Karpas-422 (cell line): ENCODE measurements around the gene GLT8D2. TPM values are rescaled to one million over a fixed set of nuclear protein-coding genes. Genes with fewer than 3 reads are reported as not detected.

Source experiments
- DNase-seq: peaks from one replicate; pipeline ENCODE4 v3.0.0-alpha.2; 2015
- H2AFZ ChIP-seq: fragments of 200-600 bp; sonication (generic); 2 replicates; pipeline ENCODE4 v1.6.1; 2014; ENCODE audit warnings: antibody characterized with exemption, low read length, mixed read lengths
- H3K27ac ChIP-seq: fragments of 200-600 bp; sonication (generic); 2 replicates; pipeline ENCODE4 v1.5.1; 2014; ENCODE audit warnings: mild to moderate bottlenecking, low read length, moderate library complexity
- H3K27me3 ChIP-seq: fragments of 200-600 bp; sonication (generic); 2 replicates; pipeline ENCODE4 v1.6.1; 2014; ENCODE audit warnings: low read length, mixed read lengths
- H3K36me3 ChIP-seq: fragments of 200-600 bp; sonication (generic); 2 replicates; pipeline ENCODE4 v1.6.1; 2014; ENCODE audit warnings: low read length, mixed read lengths; ENCODE audit not compliant: insufficient read depth
- H3K4me1 ChIP-seq: fragments of 200-600 bp; sonication (generic); 2 replicates; pipeline ENCODE4 v1.6.1; 2014; ENCODE audit warnings: mild to moderate bottlenecking, low read length, mixed read lengths
- H3K4me2 ChIP-seq: fragments of 200-600 bp; sonication (generic); 2 replicates; pipeline ENCODE4 v1.6.1; 2014; ENCODE audit warnings: low read length, low read depth, mild to moderate bottlenecking; ENCODE audit not compliant: poor library complexity, severe bottlenecking
- H3K4me3 ChIP-seq: fragments of 200-600 bp; sonication (generic); 2 replicates; pipeline ENCODE4 v1.5.1; 2014; ENCODE audit warnings: mild to moderate bottlenecking, antibody characterized with exemption, low read length, mixed read lengths
- H3K79me2 ChIP-seq: fragments of 200-600 bp; sonication (generic); 2 replicates; pipeline ENCODE4 v1.6.1; 2014; ENCODE audit warnings: mild to moderate bottlenecking, low read length, mixed read lengths
- H3K9ac ChIP-seq: fragments of 200-600 bp; sonication (generic); 2 replicates; pipeline ENCODE4 v1.6.0; 2014; ENCODE audit warnings: low read length
- H3K9me2 ChIP-seq: fragments of 200-600 bp; sonication (generic), shearing (Covaris generic); replicated peaks from 2 replicates; pipeline ENCODE4 v1.6.0; 2014; ENCODE audit warnings: mild to moderate bottlenecking, low read length, moderate library complexity; ENCODE audit not compliant: insufficient read depth
- H3K9me3 ChIP-seq: fragments of 300-700, 200-600 bp; sonication (generic); 2 replicates; pipeline ENCODE4 v1.6.1; 2014; ENCODE audit warnings: low read length, mixed read lengths
- H4K20me1 ChIP-seq: fragments of 200-600 bp; sonication (generic); 2 replicates; pipeline ENCODE4 v1.6.1; 2014; ENCODE audit warnings: mild to moderate bottlenecking, antibody characterized with exemption, low read length, low read depth; ENCODE audit not compliant: insufficient read depth
- total RNA-seq: library from RNA; depleted of rRNA; stranded (reverse); fragments of >200 nt; shearing (Covaris generic); gene quantifications from 2 replicates; pipeline ENCODE4 v1.2.3, GENCODE V29; 2014; ENCODE audit warnings: low replicate concordance; rRNA removed

GLT8D2 gene
- total RNA-seq, 1 experiment from 2014 or later, result not detected

DNA sequence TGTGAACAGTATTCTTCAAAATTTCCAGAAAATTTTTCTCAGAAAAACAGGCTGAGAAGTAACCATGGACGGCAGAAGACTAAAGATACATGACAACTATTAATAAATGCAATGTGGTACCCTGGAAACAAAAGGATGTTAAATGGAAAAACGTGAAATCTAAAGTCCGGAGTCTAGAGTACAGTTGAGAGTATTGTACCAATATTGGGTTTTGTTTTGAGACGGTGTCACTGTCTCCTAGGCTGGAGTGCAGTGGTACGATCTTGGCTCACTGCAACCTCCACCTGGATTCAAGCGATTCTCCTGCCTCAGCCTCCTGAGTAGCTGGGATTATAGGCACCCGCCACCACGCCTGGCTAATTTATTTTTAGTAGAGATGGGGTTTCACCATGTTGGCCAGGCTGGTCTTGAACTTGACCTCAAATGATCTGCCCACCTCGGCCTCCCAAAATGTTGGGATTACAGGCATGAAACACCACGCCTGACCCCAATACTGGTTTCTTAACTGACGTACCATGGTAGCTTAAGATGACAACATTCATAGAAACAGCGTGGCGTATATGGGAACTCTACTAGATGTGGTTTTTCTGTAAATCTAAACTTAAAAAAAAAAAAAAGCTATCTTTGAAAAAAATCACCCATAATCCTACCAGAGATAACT lies 101.1 kb downstream of the GLT8D2 start:
- H3K79me2 ChIP-seq, result peaks cover 13% of the 10 kb centered on the region
- H3K36me3 ChIP-seq, result peaks cover 89% of the 10 kb centered on the region
- no peak for DNase-seq
- H3K27me3 ChIP-seq, result no peaks in the 10 kb centered on the region
- no peak overlapping the region for H3K9ac ChIP-seq
- no peak overlapping the region for H3K4me2 ChIP-seq
- peaks cover 3% of the 10 kb centered on the region; the same call in 1 of the 2 replicates for H3K4me1 ChIP-seq
- H3K4me3 ChIP-seq, result no peak overlapping the region
- no peaks in the 10 kb centered on the region for H4K20me1 ChIP-seq
- H3K27ac ChIP-seq, result no peak overlapping the region
- H3K9me3 ChIP-seq, result no peaks in the 10 kb centered on the region
- H2AFZ ChIP-seq, result no peak overlapping the region
- H3K9me2 ChIP-seq, result no peaks in the 10 kb centered on the region

GRCh38 chr12:103947871-103948555 lies 102.0 kb downstream of the GLT8D2 start:
- no peaks in the 10 kb centered on the region for H4K20me1 ChIP-seq
- H3K27ac ChIP-seq, result no peak overlapping the region
- no peak overlapping the region for H2AFZ ChIP-seq
- H3K4me1 ChIP-seq, result peaks cover 3% of the 10 kb centered on the region; the same call in 1 of the 2 replicates
- no peaks in the 10 kb centered on the region for H3K9me3 ChIP-seq
- DNase-seq, result no peak
- H3K9ac ChIP-seq, result no peak overlapping the region
- H3K4me3 ChIP-seq, result no peak overlapping the region
- peaks cover 5% of the 10 kb centered on the region; the same call in 1 of the 2 replicates for H3K79me2 ChIP-seq
- no peaks in the 10 kb centered on the region for H3K9me2 ChIP-seq
- H3K27me3 ChIP-seq, result no peaks in the 10 kb centered on the region
- H3K4me2 ChIP-seq, result no peak overlapping the region
- H3K36me3 ChIP-seq, result peaks cover 85% of the 10 kb centered on the region

DNA sequence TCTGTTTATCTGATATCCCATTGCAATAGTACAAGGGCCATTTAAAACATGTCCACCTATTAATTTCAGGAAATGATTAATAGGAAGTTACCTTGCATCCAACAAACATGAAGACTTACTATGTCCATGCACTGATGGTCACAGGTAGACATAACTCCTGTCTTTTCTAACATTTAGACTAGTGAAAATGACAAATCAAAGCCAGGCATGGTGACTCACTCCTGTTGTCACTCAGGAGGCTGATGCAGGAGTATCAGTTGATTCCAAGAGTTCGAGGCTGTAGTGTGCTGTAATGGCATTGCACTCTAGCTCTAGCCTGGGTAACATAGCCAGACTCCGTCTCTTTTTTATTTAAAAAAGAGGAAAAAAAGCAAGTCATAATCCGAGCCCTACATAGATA lies 105.0 kb downstream of the GLT8D2 start:
- no peak for DNase-seq
- no peak overlapping the region for H3K9ac ChIP-seq

More for the DNA sequence above, 105.0 kb downstream of the GLT8D2 start:
- H3K79me2 ChIP-seq, result 0 out of 2 replicates have a peak, but pooled peaks cover 11% of the 10 kb centered on the region
- H2AFZ ChIP-seq, result no peak overlapping the region
- no peak overlapping the region for H3K4me2 ChIP-seq
- H3K27ac ChIP-seq, result no peak overlapping the region
- no peaks in the 10 kb centered on the region for H4K20me1 ChIP-seq
- no peaks in the 10 kb centered on the region for H3K9me3 ChIP-seq
- H3K4me3 ChIP-seq, result no peak overlapping the region
- no peaks in the 10 kb centered on the region for H3K9me2 ChIP-seq
- peaks cover 88% of the 10 kb centered on the region for H3K36me3 ChIP-seq
- no peaks in the 10 kb centered on the region for H3K27me3 ChIP-seq
- H3K4me1 ChIP-seq, result no peaks in the 10 kb centered on the region

Other genes with a start within 250 kb of the GLT8D2 start
- gene NT5DC3, start 209.0 kb downstream of the GLT8D2 start, total RNA-seq, result 1.5 and 1.7 TPM in 2 replicates
- 327 and 334 TPM in 2 replicates for gene HSP90B1, start 119.8 kb downstream of the GLT8D2 start, total RNA-seq
- 28.0 and 38.9 TPM in 2 replicates for gene TDG, start 84.3 kb downstream of the GLT8D2 start, total RNA-seq
- gene HCFC2, start 14.3 kb upstream of the GLT8D2 start, total RNA-seq, result 9.6 and 17.2 TPM in 2 replicates
- 15.5 and 27.0 TPM in 2 replicates for gene NFYB, start 88.0 kb upstream of the GLT8D2 start, total RNA-seq
- 54.6 and 69.4 TPM in 2 replicates for gene TXNRD1, start 165.6 kb upstream of the GLT8D2 start, total RNA-seq